Liver (tissue), 9 donors: ENCODE data around the gene U2AF2. TPM values are rescaled to one million over a fixed set of nuclear protein-coding genes. Genes with fewer than 3 reads are reported as not detected.

Source experiments
- DNase-seq: peaks from one replicate; pipeline ENCODE4 v3.0.0-alpha.2; 2017; ENCODE audit warnings: low spot score
- H3K27ac ChIP-seq, 2 donors: one replicate each; pipeline ENCODE4 v1.7.0; 2013; ENCODE audit warnings: inconsistent platforms in 2 of 2, low read length in 2 of 2, control low read depth in 1 of 2, low read depth in 1 of 2, mild to moderate bottlenecking in 1 of 2
- H3K27me3 ChIP-seq, 4 donors: one replicate each; pipeline versions ENCODE4 v1.6.1 to v1.7.0; 2013; ENCODE audit warnings: low read length in 3 of 4, inconsistent platforms in 1 of 4, mild to moderate bottlenecking in 1 of 4, moderate library complexity in 1 of 4; ENCODE audit not compliant: control insufficient read depth in 4 of 4, insufficient read depth in 4 of 4
- H3K36me3 ChIP-seq, 4 donors: one replicate each; pipeline versions ENCODE4 v1.6.1 to v1.7.0; 2013; ENCODE audit warnings: low read length in 3 of 4, mild to moderate bottlenecking in 3 of 4, low read depth in 1 of 4, moderate library complexity in 1 of 4; ENCODE audit not compliant: control insufficient read depth in 4 of 4, insufficient read depth in 3 of 4
- H3K4me1 ChIP-seq, 4 donors: one replicate each; pipeline versions ENCODE4 v1.6.1 to v1.7.0; 2013; ENCODE audit warnings: low read length in 3 of 4, mild to moderate bottlenecking in 3 of 4, moderate library complexity in 1 of 4; ENCODE audit not compliant: control insufficient read depth in 4 of 4, insufficient read depth in 4 of 4
- H3K4me3 ChIP-seq, 3 donors: one replicate each; pipeline versions ENCODE4 v1.6.1 to v1.7.0; 2013; ENCODE audit warnings: low read length in 3 of 3, control low read depth in 1 of 3, low read depth in 1 of 3, mild to moderate bottlenecking in 1 of 3
- H3K9ac ChIP-seq, 2 donors: one replicate each; pipeline ENCODE4 v1.7.0; 2013; ENCODE audit warnings: low read length in 2 of 2, mild to moderate bottlenecking in 2 of 2, moderate library complexity in 2 of 2, control low read depth in 1 of 2, low read depth in 1 of 2
- H3K9me3 ChIP-seq, 4 donors: one replicate each; pipeline versions ENCODE4 v1.6.1 to v1.7.0; 2013; ENCODE audit warnings: low read length in 3 of 4; ENCODE audit not compliant: control insufficient read depth in 4 of 4
- ATF3 ChIP-seq: IDR thresholded peaks from 2 replicates; pipeline ENCODE4 v1.6.1; 2016; ENCODE audit warnings: antibody characterized with exemption
- CTCF ChIP-seq: fragments of 150-350 bp; IDR thresholded peaks from 2 replicates; pipeline ENCODE4 v1.5.1; 2017; ENCODE audit warnings: improper control_type of control experiment, low read depth, low read length; ENCODE audit not compliant: missing input control
- EGR1 ChIP-seq, 2 donors: IDR thresholded peaks; 2 replicates each; pipeline ENCODE4 v1.6.1; 2016 to 2018; ENCODE audit warnings: antibody characterized with exemption in 2 of 2, low read depth in 2 of 2
- FOXA2 ChIP-seq: IDR thresholded peaks from 2 replicates; pipeline ENCODE4 v1.6.1; 2016; ENCODE audit warnings: antibody characterized with exemption
- HNF4G ChIP-seq: IDR thresholded peaks from 2 replicates; pipeline ENCODE4 v1.6.1; 2016; ENCODE audit warnings: antibody characterized with exemption
- JUND ChIP-seq, 2 donors: IDR thresholded peaks; 2 replicates each; pipeline ENCODE4 v1.6.1; 2016; ENCODE audit warnings: antibody characterized with exemption in 2 of 2
- NR2F2 ChIP-seq: IDR thresholded peaks from 2 replicates; pipeline ENCODE4 v1.6.1; 2016; ENCODE audit warnings: antibody characterized with exemption
- RAD21 ChIP-seq, 2 donors: IDR thresholded peaks; 2 replicates each; pipeline ENCODE4 v1.6.1; 2016; ENCODE audit warnings: antibody characterized with exemption in 2 of 2, mild to moderate bottlenecking in 2 of 2
- REST ChIP-seq: IDR thresholded peaks from 2 replicates; pipeline ENCODE4 v1.6.1; 2016; ENCODE audit warnings: antibody characterized with exemption, mild to moderate bottlenecking
- RXRA ChIP-seq, 2 donors: IDR thresholded peaks; 2 replicates each; pipeline ENCODE4 v1.6.1; 2017 to 2018; ENCODE audit warnings: antibody characterized with exemption in 2 of 2, mild to moderate bottlenecking in 1 of 2
- TAF1 ChIP-seq: conservative IDR thresholded peaks from 2 replicates; pipeline ENCODE4 v1.6.1; 2016; ENCODE audit warnings: antibody characterized with exemption, mild to moderate bottlenecking
- YY1 ChIP-seq: IDR thresholded peaks from 2 replicates; pipeline ENCODE4 v1.6.1; 2016; ENCODE audit warnings: antibody characterized with exemption, mild to moderate bottlenecking
- ZBTB33 ChIP-seq: IDR thresholded peaks from 2 replicates; pipeline ENCODE4 v1.6.1; 2016; ENCODE audit warnings: antibody characterized with exemption
- WGBS: extraction: QIAGEN DNeasy Blood & Tissue Kit; methylation state at CpG from one replicate; pipeline ENCODE4 v1.1.7; 2013; 5-methylcytosine and 5-hydroxymethylcytosine counted together
- polyA plus RNA-seq, 2 donors: library from polyadenylated mRNA; stranded (reverse) in 1 of 2; unstranded in 1 of 2; fragments of 200-250 nt in 1 of 2; fragments of >200 nt in 1 of 2; fragmentation: Nextera tagmentation in 1 of 2; extraction: Ambion mirVana in 1 of 2; gene quantifications; one replicate each; pipeline versions ENCODE4 v1.2.1 to v1.2.3, GENCODE V29; 2013 to 2015
- total RNA-seq, 2 donors: library from RNA; depleted of rRNA; stranded (reverse); fragments of >200 nt; gene quantifications; one replicate each; pipeline ENCODE4 v1.2.3, GENCODE V29; 2014
- donor health status: healthy.
- donor health status: healthy.
- donor health status: healthy.
- donor health status: healthy.
- donor health status: healthy.

The U2AF2 gene
- total and polyA plus RNA-seq, 4 donors: 8.6 to 66.6 (median 51.2) TPM

DNA sequence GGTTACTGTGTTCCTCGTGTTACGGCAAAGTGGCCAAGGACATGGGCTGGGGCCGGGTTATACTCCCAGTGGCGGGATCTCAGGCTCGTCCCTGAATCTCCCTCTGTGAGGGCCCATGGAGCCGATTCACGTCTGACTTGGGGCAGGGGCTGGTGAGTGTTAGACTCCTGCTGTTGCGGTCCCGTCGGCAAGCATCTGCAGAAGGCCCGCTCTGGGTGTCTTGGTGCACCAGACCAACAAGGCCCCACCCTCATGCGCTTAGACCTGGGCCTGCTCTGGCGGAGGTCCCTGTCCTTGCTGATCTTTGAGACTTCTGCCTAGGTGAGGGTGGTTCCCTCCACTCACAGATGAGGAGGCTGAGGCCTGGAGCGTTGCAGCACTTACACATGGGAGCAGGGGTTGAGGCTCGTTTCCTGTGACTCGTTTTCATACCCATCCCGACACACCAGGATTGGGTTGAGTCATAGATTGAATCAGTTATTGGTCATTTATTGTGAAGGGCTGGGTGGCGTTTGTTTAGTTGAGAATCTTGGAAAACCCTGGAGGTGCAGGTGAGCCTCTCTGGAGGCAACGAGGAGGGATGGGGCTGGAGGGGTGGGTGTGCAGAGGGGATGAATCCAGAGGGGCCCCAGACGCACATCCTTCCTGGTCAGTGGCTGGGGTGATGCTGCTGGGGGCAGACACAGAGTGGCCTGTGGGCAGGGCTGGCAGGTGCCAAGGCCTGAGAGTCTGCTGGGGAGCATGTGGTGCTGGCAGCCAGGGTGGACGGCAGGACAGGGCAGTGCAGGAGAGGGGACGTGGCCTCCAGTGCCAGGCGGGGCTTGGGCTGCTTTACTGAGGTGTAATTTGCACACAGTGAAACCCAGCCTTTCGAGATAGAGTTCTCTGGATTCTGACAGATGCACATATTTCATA is 24.8 kb downstream of the U2AF2 start (continued):
- no peak for TF ChIP-seq ZBTB33
- TF ChIP-seq RAD21 (IDR thresholded peaks at IDR 0.05): no peak
- no peak for TF ChIP-seq NR2F2
- TF ChIP-seq HNF4G: no peak
- TF ChIP-seq TAF1: no peak

GRCh38 chr19:55680339-55681130 is 25.7 kb downstream of the U2AF2 start:
- Histone ChIP-seq H3K4me3 (no peak overlapping the region), H3K27me3 (no peaks in the 10 kb centered on the region), H3K4me1 (peaks cover 16 to 89% (median 82%) of the 10 kb centered on the region in 4 donors), H3K9me3 (no peaks in the 10 kb centered on the region), H3K9ac (no peak overlapping the region), H3K36me3 (peaks cover 4 to 32% (median 13%) of the 10 kb centered on the region in 4 donors), H3K27ac (peak overlapping the region; percentile 11 to 43)
- no peak for DNase-seq
- WGBS: 94% methylated on average over 20 of the region's 20 CpGs
- TF ChIP-seq JUND (IDR thresholded peaks at IDR 0.05): no peak
- no peak for TF ChIP-seq FOXA2
- no peak for TF ChIP-seq ATF3
- TF ChIP-seq RXRA (IDR thresholded peaks at IDR 0.05): no peak
- TF ChIP-seq RAD21 (IDR thresholded peaks at IDR 0.05): no peak
- TF ChIP-seq YY1: no peak
- no peak for TF ChIP-seq EGR1 (IDR thresholded peaks at IDR 0.05; ENCODE audit: low read depth in 2 of 2)
- TF ChIP-seq NR2F2: no peak
- no peak for TF ChIP-seq HNF4G
- no peak for TF ChIP-seq CTCF
- TF ChIP-seq REST: no peak
- TF ChIP-seq TAF1: no peak
